GM23338 (cell line): ENCODE measurements around the gene DUSP3. TPM values are rescaled to one million over a fixed set of nuclear protein-coding genes. Genes with fewer than 3 reads are reported as not detected.
A peak's percentile ranks its signal among the peaks of the same experiment; 100 is the strongest.

Source experiments
- ATAC-seq: fragments of 200-7000 bp; cut with Tn5 transposase; 3 replicates; pipeline ENCODE4 v1.9.1; 2020
- DNase-seq: peaks from one replicate; pipeline ENCODE4 v3.0.0-alpha.2; 2015; ENCODE audit warnings: low spot score
- H2AFZ ChIP-seq: fragments of 200-600 bp; sonication (generic); 2 replicates; pipeline ENCODE4 v1.8.0; 2016; ENCODE audit warnings: antibody characterized with exemption, mild to moderate bottlenecking, moderate library complexity
- H3F3A ChIP-seq: fragments of 200-600 bp; sonication (generic); replicated peaks from 2 replicates; pipeline ENCODE4 v1.8.0; 2017; ENCODE audit warnings: antibody characterized with exemption, mixed run types, low read depth
- H3K27ac ChIP-seq: fragments of 200-600 bp; sonication (generic); 2 replicates; pipeline ENCODE4 v1.6.1; 2016; ENCODE audit warnings: low read depth
- H3K27me3 ChIP-seq: fragments of 200-600 bp; sonication (generic); 2 replicates; pipeline ENCODE4 v1.8.0; 2016; ENCODE audit warnings: mild to moderate bottlenecking, mixed run types, moderate library complexity; ENCODE audit not compliant: insufficient read depth
- H3K36me3 ChIP-seq: fragments of 200-600 bp; sonication (generic); 2 replicates; pipeline ENCODE4 v1.8.0; 2016; ENCODE audit warnings: mild to moderate bottlenecking; ENCODE audit not compliant: insufficient read depth
- H3K4me1 ChIP-seq: fragments of 200-600 bp; sonication (generic); 2 replicates; pipeline ENCODE4 v1.8.0; 2016; ENCODE audit warnings: mild to moderate bottlenecking, moderate library complexity; ENCODE audit not compliant: insufficient read depth
- H3K4me2 ChIP-seq: fragments of 200-600 bp; sonication (generic); 2 replicates; pipeline ENCODE4 v1.7.1; 2017; ENCODE audit warnings: mixed run types
- H3K4me3 ChIP-seq: fragments of 200-600 bp; sonication (generic); 2 replicates; pipeline ENCODE4 v1.6.1; 2016; ENCODE audit warnings: mixed run types
- H3K79me2 ChIP-seq: fragments of 200-600 bp; sonication (generic); replicated peaks from 2 replicates; pipeline ENCODE4 v1.8.0; 2017; ENCODE audit warnings: mild to moderate bottlenecking; ENCODE audit not compliant: insufficient read depth
- H3K9me2 ChIP-seq: fragments of 200-600 bp; sonication (generic); 2 replicates; pipeline ENCODE4 v1.8.0; 2017; ENCODE audit not compliant: insufficient read depth
- H4K20me1 ChIP-seq: fragments of 200-600 bp; sonication (generic); replicated peaks from 2 replicates; pipeline ENCODE4 v1.8.0; 2017; ENCODE audit warnings: mild to moderate bottlenecking; ENCODE audit not compliant: insufficient read depth
- H3K27ac Mint-ChIP-seq: 2 replicates; pipeline ENCODE4 v1.8.0; 2020; ENCODE audit warnings: inconsistent platforms, mild to moderate bottlenecking, moderate library complexity, mixed read lengths
- H3K27me3 Mint-ChIP-seq: 3 replicates; pipeline ENCODE4 v1.8.0; 2022; ENCODE audit warnings: low read depth, mild to moderate bottlenecking, moderate library complexity, mixed read lengths, inconsistent platforms; ENCODE audit not compliant: insufficient read depth, poor library complexity
- H3K36me3 Mint-ChIP-seq: 3 replicates; pipeline ENCODE4 v1.8.0; 2021; ENCODE audit warnings: low read depth, mild to moderate bottlenecking, inconsistent platforms, moderate library complexity, mixed read lengths
- H3K4me1 Mint-ChIP-seq: 3 replicates; pipeline ENCODE4 v1.8.0; 2020; ENCODE audit warnings: mild to moderate bottlenecking, inconsistent platforms, mixed read lengths
- H3K4me3 Mint-ChIP-seq: 3 replicates; pipeline ENCODE4 v1.8.0; 2021; ENCODE audit warnings: moderate library complexity, mild to moderate bottlenecking, inconsistent platforms, mixed read lengths
- H3K9me3 Mint-ChIP-seq: 3 replicates; pipeline ENCODE4 v1.8.0; 2020; ENCODE audit warnings: moderate library complexity, mild to moderate bottlenecking, inconsistent platforms, mixed read lengths
- CTCF ChIP-seq, 2 experiments: fragments of 200-600 bp in 1 of 2; sonication (generic) in 1 of 2; conservative IDR thresholded peaks; 2 replicates each; pipeline versions ENCODE4 v1.5.1 to v1.6.1; 2016 to 2017; ENCODE audit warnings: antibody characterized with exemption in 2 of 2, low read depth in 2 of 2, mild to moderate bottlenecking in 2 of 2, moderate library complexity in 1 of 2
- EZH2phosphoT487 ChIP-seq: fragments of 200-600 bp; sonication (generic); IDR thresholded peaks from one replicate; pipeline ENCODE4 v1.8.1; 2018; ENCODE audit warnings: antibody characterized with exemption; ENCODE audit not compliant: unreplicated experiment
- JUNB ChIP-seq: IDR thresholded peaks from one replicate; pipeline ENCODE4 v1.6.1; 2016; ENCODE audit warnings: antibody characterized with exemption; ENCODE audit not compliant: unreplicated experiment
- POLR2AphosphoS5 ChIP-seq: IDR thresholded peaks from 2 replicates; pipeline ENCODE4 v1.6.1; 2016; ENCODE audit warnings: antibody characterized with exemption, low read depth
- STAT1 ChIP-seq: IDR thresholded peaks from one replicate; pipeline ENCODE4 v1.6.1; 2016; ENCODE audit warnings: antibody characterized with exemption; ENCODE audit not compliant: unreplicated experiment
- ZNF331 ChIP-seq: fragments of 250-450 bp; sonication (Bioruptor Pico); IDR thresholded peaks from 2 replicates; pipeline ENCODE4 v1.5.0; 2020; ENCODE audit warnings: low read depth, mild to moderate bottlenecking, moderate library complexity
- polyA plus RNA-seq: library from polyadenylated mRNA; unstranded; fragments of >200 nt; fragmentation: Nextera tagmentation; extraction: Ambion mirVana; gene quantifications from 2 replicates; pipeline ENCODE4 v1.2.1, GENCODE V29; 2016
- total RNA-seq: library from RNA; depleted of rRNA; stranded (reverse); fragments of >200 nt; shearing (Covaris generic); gene quantifications from 2 replicates; pipeline ENCODE4 v1.2.3, GENCODE V29; 2014
- TF ChIP-seq, protein P1 (sequence below): IDR thresholded peaks from 2 replicates; pipeline ENCODE4 v1.6.1; 2016; ENCODE audit warnings: antibody characterized with exemption

Gene DUSP3
- total and polyA plus RNA-seq, 2 experiments from 2014 or later = 14.7 to 22.1 TPM

DNA sequence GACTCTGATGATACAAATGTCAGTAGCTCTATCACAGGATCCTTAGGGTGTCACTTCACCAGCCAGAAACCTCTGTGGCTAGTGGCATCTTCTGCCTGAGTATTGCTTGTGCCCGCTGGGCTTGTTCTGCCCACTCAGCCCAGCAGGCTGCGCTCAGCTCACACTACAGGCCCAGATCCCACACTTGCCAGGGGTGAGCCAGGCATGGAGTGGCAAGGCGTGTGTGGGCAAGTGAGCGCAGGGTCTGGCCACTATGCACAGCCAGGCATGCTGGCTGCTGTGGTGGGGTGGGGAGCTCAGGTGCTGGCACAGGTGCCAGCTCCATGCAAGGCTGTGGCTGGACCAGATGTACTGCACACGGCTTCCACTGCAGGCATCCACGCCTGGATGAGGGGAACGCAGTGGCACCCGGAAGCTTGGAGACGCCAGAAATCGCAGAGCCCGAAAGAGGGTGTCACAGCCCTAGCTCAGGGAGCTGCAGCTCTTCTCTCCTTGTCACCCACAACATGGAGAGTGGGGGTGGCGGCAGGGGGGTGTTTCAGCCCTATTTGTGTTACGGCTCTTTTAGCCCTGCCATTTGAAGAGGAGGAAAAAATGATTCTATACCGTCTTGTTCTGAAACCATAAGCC lies 11.6 kb upstream of the DUSP3 start:
- Mint-ChIP-seq H3K36me3 (no peaks in the 10 kb centered on the region), H3K27ac (no peak overlapping the region)

DNA sequence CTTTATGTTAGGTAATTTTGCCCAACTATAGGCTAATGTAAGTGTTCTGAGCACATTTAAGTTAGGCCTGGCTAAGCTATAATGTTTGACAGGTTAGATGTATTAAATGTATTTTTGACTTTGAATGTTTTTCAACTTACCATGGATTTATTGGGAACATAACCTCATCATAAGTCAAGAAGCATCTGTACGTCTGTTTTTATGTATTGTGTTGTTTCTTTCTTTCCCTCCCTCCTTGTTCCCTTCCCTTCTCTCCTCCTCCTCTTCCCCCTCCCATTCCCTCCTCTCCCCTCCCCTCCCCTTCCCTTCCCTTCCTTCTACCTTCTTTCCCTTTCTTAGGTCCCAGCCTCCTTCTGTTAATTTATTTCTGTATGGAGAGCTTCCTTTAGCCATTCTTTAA lies 10.7 kb upstream of the DUSP3 start:
- H3K4me3 Mint-ChIP-seq = no peak overlapping the region
- H3K9me3 Mint-ChIP-seq = peaks cover 8% of the 10 kb centered on the region
- DNase-seq = no peak
- Histone ChIP-seq H3K4me1 (no peaks in the 10 kb centered on the region; the same call in 1 of the 2 replicates), H4K20me1 (no peaks in the 10 kb centered on the region), H3K36me3 (no peaks in the 10 kb centered on the region), H3K9me2 (no peaks in the 10 kb centered on the region), H2AFZ (no peak overlapping the region), H3K4me3 (no peak overlapping the region), H3K27me3 (no peaks in the 10 kb centered on the region), H3K4me2 (no peak overlapping the region), H3F3A (no peaks in the 10 kb centered on the region), H3K27ac (no peak overlapping the region), H3K79me2 (no peaks in the 10 kb centered on the region)
- H3K36me3 Mint-ChIP-seq = no peaks in the 10 kb centered on the region
- ATAC-seq = no peak
- H3K4me1 Mint-ChIP-seq = peaks cover 3% of the 10 kb centered on the region; the same call in 1 of the 3 replicates
- peaks cover 9% of the 10 kb centered on the region for H3K27me3 Mint-ChIP-seq
- no peak overlapping the region for H3K27ac Mint-ChIP-seq
- TF ChIP-seq STAT1 = no peak
- TF ChIP-seq, protein P1, sequence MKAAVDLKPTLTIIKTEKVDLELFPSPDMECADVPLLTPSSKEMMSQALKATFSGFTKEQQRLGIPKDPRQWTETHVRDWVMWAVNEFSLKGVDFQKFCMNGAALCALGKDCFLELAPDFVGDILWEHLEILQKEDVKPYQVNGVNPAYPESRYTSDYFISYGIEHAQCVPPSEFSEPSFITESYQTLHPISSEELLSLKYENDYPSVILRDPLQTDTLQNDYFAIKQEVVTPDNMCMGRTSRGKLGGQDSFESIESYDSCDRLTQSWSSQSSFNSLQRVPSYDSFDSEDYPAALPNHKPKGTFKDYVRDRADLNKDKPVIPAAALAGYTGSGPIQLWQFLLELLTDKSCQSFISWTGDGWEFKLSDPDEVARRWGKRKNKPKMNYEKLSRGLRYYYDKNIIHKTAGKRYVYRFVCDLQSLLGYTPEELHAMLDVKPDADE = no peak
- no peak for TF ChIP-seq JUNB
- TF ChIP-seq CTCF (conservative IDR thresholded peaks at IDR 0.05; ENCODE audit: low read depth in 2 of 2) = no peak
- TF ChIP-seq POLR2AphosphoS5 = no peak
- TF ChIP-seq ZNF331 (CRISPR knock-in tag) = no peak
- no peak for TF ChIP-seq EZH2phosphoT487

More for the DNA sequence above, 11.6 kb upstream of the DUSP3 start:
- H4K20me1 ChIP-seq = no peaks in the 10 kb centered on the region
- no peak overlapping the region for H3K4me3 ChIP-seq
- H3K79me2 ChIP-seq = no peaks in the 10 kb centered on the region
- no peak overlapping the region for H3K4me2 ChIP-seq
- DNase-seq (peak; percentile 42), ATAC-seq (peak; percentile 84)
- Mint-ChIP-seq H3K4me3 (no peak overlapping the region), H3K27me3 (peaks cover 5% of the 10 kb centered on the region), H3K9me3 (peaks cover 8% of the 10 kb centered on the region), H3K4me1 (peaks cover 3% of the 10 kb centered on the region; the same call in 1 of the 3 replicates)
- H3K9me2 ChIP-seq = no peaks in the 10 kb centered on the region
- no peaks in the 10 kb centered on the region for H3K27me3 ChIP-seq
- no peaks in the 10 kb centered on the region for H3F3A ChIP-seq
- TF ChIP-seq CTCF (conservative IDR thresholded peaks at IDR 0.05; ENCODE audit: low read depth in 2 of 2) (peak; percentile 53 to 93; a peak in 3 of 4 replicates), ZNF331 (CRISPR knock-in tag) (no peak), POLR2AphosphoS5 (no peak)
- TF ChIP-seq, protein P1 = no peak
- no peaks in the 10 kb centered on the region for H3K36me3 ChIP-seq
- no peak overlapping the region for H3K27ac ChIP-seq
- peak overlapping the region; percentile 43; the same call in 1 of the 2 replicates for H2AFZ ChIP-seq
- H3K4me1 ChIP-seq = no peaks in the 10 kb centered on the region; the same call in 1 of the 2 replicates
